NCI-H1694 treated with DMSO at 0.1 percent for 48 hours (cell line): ENCODE results near the gene ISLR.

Experiments
- DNase-seq: peaks from one replicate; lab custom pipeline; 2025; lab: John Stamatoyannopoulos, UW

The ISLR gene

DNA sequence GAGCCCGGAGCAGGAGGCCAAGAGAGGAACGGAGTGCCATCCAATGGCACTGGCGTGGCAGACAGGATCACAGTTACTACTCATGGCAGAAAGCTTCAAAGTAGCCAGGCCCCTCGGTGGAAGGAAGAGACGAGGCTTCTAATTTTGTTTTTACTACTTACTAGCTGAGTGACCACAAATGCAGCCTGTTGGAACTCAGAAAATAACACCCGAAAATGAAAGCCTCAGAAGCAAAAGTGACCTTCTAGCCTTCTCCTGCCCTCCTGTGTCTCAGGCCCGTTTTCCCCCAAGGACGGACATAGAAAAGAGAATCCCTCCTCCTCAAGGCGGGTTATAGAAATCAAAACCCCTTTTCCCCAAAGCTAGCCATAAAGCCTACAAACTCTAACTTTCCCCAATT is 39.0 kb downstream of the ISLR start:
- no peak for DNase-seq

DNA sequence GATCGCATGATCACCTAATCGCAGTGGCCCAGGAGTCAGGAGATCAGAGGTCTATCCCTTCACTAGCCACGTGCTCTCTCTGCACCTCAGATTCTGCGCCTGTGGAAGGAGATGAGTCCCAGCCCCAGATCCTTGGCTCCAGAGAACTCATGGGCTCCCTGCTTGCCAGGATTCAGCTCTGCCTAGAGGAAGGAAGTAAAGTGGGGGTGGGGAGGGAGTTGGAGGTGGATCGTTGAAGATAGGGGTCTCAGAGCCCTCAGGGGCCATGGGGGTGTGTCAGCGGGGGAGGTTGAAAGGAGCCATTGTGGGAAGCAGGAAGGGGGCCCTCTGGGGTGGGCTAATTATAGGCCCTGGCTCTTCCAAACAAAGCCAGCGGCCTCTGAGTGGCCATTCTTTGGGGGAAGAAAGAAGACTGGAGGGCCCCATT is 40.4 kb downstream of the ISLR start:
- DNase-seq = no peak

DNA sequence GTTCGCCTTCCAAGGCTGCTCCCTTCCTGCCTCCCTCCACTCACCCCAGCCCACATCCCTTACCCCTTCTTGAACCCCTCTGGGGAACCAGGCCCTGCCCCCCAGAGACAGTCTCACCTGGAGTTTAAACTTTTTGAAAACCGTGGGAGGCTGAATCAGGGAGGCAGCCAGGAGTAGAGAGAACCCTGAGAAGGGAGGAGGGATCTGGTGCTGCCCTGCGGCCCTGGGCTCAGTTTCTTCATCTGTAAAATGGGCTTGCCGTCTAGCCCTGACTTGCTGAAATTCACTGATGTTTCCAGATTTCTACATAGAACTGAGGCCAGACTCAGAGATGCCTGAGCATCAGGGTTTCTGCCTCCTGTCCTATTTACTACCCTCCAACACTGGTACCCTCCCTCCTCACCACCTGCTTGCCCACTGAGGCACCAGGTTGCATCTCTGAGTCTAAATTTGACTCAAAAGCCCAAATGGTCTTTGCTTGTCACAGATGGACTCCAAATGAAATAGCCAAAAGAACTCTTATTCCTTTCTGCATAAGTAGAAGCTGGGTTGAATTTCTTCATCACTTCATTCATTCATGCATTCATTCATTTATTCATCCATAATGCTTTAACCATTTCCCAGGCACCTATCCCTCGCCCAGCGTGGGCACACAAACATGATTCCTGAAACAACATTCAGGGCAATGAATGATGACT is 41.0 kb downstream of the ISLR start:
- no peak for DNase-seq

DNA sequence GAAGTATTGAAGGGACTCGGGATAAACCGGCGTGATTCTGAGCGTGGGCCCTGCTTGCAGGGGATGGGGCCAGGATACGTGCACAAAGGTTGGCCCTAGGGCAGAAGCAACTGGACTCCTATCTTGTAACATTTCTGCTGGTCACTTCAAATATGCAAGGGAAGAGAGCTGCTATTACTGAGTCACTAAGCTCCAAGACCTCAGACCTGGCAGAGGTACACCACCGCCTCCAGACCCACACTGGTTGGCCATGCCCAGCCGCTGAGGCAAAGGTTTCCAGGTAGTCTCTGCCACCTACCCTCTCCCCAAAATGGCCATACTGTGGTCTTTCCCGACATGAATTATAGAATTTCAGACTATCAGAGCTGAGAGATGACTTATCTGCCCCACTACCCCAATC is 42.4 kb downstream of the ISLR start:
- no peak for DNase-seq

DNA sequence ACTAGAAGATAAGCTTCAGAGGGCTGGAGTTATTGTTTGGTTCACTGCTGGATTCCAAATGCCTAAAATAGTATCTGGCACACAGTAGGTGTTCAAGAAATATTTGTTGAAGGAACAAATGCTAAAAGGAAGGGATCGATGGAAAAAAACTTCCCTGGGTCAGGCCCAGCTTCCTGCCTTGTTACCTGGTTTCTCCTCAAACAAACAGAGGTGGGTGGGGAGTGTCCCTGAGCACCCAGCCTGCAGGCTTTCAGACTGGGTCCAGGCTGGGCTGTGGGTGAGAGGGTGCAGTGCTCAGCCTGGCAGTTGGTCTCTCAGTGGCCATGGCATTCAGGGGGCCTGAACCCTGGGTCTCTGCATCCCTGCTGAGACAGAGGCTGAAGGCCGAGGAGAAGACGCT is 43.4 kb downstream of the ISLR start:
- DNase-seq = no peak

DNA sequence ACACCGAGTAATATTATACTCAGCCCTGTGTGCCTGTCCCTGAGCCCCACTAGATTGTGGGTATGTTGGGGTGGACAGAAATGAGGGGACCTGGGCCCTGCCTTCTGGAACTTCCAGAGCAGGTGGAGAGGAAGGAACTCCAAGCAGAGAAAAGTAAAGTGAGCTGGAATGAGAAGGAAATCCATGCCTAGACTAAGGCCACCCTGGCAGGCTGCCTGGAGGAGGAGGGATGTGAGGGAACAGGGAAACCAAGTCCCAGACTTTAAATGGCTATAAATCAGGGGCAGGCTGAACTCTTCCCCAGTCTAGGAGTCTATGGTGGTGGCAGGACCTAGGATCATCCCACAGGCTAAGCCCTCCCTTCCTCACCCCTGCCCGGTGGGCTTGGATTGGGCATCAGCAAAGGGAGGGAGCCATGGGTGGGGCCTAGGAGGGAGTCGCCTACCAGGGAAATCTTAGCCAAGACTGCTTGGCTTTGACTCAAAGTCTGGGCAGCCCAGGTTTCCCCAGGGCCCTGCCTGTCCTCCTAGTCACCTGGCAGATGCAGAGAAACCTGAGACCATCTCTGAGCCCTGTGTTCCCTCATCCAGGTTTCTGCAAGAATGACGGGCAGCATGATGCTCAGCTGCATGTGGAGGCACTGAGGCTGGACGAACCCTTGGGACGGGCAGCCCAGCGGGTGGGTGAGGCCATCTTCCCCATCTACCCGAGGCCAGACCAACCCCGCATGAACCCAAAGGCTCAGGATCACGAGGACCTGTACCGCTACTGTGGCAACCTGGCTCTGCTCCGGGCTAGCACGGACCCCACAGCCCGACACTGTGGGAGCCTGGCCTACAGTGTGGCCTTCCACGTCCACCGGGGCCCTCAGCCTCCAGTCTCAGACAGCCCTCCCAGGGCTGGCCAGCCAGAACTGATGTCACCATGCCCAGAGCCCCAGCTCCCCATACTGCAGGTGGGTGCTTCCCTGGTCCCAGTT is 44.7 kb downstream of the ISLR start:
- no peak for DNase-seq

DNA sequence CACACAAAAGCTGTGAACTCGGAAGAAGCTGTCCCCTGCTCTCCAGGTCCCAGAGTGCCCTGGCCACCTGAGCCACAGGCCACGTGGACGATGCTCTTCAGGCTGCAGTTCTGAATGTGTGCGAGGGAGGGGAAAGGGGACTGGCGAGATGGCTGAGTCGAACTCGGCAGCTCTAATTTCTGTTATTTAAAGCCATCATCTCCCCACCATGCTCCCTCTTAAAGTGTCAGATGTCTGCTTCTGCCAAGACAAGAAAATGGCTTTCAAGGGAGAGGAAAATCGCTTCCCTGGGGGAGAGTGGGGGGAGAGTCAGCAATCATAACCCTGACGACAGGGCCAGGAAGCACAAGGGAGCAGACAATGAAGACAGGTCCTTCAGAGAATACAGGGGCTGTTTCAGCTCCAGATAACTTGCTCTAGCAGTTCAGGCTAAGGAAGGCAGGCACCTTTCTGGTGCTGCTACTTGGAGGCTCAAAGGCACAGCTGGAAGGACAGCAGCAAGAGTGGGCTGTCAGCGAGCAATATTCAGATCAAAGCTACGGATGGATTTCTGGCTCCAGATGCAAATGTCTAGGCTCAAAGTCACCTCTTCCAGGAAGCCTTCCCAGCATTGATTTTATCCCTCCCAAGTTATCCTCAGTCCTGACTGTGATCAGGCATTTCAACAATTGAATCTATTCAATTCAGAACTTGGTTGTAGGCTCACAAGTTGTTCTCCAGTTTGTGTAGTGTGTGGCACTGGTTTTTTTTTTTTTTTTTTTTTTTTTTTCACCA is 47.2 kb downstream of the ISLR start:
- DNase-seq = no peak

DNA sequence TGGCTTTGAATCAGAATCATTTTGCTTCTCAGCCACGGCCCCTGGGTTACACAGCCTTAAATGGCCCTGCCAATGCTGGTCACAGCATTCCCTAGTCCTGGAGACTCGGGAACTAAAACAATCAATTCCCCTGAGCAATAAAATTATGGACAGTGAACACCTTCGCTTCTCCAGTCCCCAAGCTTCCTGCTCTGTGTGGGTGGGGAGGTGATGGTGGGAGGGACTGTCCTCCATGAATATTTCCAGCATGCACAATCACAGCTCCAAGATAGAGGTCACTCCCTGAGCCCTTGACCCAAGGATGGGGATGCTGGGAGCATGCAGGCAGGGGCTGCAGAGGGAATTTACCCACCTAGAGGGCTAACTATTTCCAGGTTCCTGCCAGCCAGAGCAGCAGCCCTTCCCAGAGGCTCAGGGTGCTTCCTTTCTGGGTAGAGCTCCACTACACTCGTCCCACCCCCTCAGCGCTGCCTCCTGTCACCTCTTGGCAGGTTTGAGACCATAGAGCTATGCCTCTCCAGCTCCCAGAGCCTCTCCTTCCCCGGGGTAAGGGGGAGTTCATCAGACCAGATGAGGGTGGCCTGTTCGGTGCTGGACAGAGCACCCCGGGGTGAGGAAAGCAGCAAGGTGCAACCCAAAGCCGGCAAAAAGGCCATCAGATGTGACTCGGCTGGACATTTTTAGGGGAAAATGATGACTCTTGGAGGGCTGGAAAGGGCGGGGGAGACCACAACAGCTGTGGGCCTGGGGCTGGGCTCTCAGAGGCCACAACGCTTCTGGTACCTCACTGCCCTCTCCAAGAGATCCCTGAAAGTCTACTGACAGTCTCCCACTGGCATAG is 48.1 kb downstream of the ISLR start:
- DNase-seq = peak; percentile 22

DNA sequence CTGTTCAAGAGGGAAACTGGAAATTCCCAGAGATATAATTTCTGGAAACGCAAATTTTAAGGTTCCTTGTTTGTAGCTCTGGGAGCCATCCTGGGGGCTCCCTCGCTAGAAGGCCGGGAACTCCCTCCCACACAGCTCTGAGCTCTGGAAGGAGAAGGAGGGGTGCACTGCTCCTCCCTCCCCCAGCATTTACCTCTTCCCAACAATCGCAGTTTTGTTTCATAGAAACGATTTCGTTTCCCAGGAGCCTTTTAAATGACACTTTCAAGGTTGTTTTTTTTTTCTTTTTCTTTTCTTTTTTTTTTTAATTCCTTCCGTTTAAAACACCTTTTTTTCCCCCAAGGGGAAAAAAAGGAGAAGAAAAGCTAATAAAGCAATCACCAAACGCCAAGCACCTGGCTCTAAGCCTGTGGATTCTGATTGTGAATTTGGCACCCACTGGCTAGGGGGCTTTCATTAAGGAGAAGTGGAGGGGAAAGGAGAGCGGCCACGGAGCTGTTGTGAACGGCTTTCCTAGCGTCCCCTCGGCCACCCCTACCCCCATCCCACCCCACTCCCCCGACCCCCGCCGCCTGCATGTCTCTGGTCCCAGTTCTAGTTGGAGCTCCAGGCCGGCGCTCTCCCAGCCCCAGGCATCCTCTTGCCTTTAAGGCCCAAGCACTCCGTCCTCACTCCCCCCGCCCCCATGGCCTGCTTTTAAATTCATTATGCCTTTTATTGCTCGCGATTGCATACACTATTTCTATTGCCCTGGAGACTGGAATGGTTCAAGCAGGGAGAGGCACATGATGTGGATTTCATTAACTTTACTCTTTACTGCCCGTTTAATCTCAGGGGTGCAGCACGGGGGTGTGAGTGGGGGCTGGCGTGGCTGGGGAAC is 49.0 kb downstream of the ISLR start:
- no peak for DNase-seq

DNA sequence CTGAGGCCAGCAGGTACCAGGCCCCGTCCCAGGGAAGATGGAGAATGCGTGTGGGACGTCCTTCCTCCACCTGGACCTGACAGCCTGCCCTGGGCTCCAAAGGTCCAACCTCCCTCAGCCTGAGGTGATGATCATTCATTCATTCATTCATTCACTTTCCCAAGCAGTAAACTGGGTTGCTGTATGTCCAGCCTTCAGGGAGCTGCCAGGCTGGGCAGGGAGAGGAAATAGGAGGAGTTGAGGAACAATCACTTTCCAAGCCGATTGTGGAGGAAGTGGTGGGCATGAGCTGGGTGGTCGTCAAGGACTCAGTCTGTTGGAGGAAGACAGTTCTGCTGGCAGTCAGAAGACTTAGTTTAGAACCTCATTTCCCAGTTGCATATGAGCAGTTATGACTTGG is 52.4 kb downstream of the ISLR start:
- DNase-seq = no peak
